HepG2 (cell line): ENCODE results near the gene VCPKMT. TPM values are rescaled to one million over a fixed set of nuclear protein-coding genes. Genes with fewer than 3 reads are reported as not detected.

ENCODE experiments used
- ATAC-seq: fragments of 200-7000 bp; cut with Tn5 transposase; 3 replicates; pipeline ENCODE4 v1.9.1; 2020; ENCODE audit warnings: mild to moderate bottlenecking, moderate library complexity
- BruUV-seq: library from RNA; stranded (reverse); fragments of 400-500 nt; replicated peaks from 2 replicates; lab custom pipeline; 2021; lab: Mats Ljungman, UMichigan
- CTCF ChIA-PET: fragments of 300-600 bp; formaldehyde crosslinking; extraction: SDS; loops from one replicate; lab custom pipeline; 2021; ENCODE audit warnings: low total read pairs, inconsistent platforms, low intra/inter-chr PET ratio; lab: Yijun Ruan, JAX
- POLR2A ChIA-PET: fragments of 350-600 bp; sonication (Branson Sonifier 250); formaldehyde crosslinking; loops from one replicate; lab custom pipeline; 2020; ENCODE audit warnings: antibody characterized with exemption, inconsistent platforms; lab: Yijun Ruan, JAX
- DNase-seq: peaks from one replicate; pipeline ENCODE4 v3.0.0-alpha.2; 2015; ENCODE audit warnings: low spot score
- FAIRE-seq: peaks from 3 replicates; lab custom pipeline; 2011; peaks lifted over from hg19 to GRCh38; lab: Jason Lieb, UNC
- H2AFZ ChIP-seq: one replicate; pipeline ENCODE4 v1.6.1; 2011; ENCODE audit warnings: low read length, inconsistent platforms
- H3K27ac ChIP-seq: fragments of 300-600 bp; 3 replicates; pipeline ENCODE4 v1.8.0; 2011; ENCODE audit warnings: mixed run types, mild to moderate bottlenecking, mixed read lengths, low read length, inconsistent platforms; ENCODE audit not compliant: insufficient read depth; ENCODE audit errors: extremely low read length
- H3K27me3 ChIP-seq, 2 experiments: fragments of 200-600 bp in 1 of 2; 2 replicates in 1 of 2; 3 replicates in 1 of 2; pipeline versions ENCODE4 v1.6.0 to v1.8.0; 2011; ENCODE audit warnings: low read length in 2 of 2, mild to moderate bottlenecking in 2 of 2, moderate library complexity in 2 of 2, inconsistent platforms in 1 of 2; ENCODE audit not compliant: insufficient read depth in 2 of 2, control insufficient read depth in 1 of 2
- H3K36me3 ChIP-seq, 2 experiments: fragments of 200-600 bp in 1 of 2; replicated peaks in 1 of 2; 2 replicates in 1 of 2; 3 replicates in 1 of 2; pipeline versions ENCODE4 v1.5.1 to v1.8.0; 2011; ENCODE audit warnings: low read length in 2 of 2, inconsistent platforms in 1 of 2; ENCODE audit not compliant: insufficient read depth in 2 of 2, control insufficient read depth in 1 of 2
- H3K4me1 ChIP-seq: 2 replicates; pipeline ENCODE4 v1.5.1; 2012; ENCODE audit warnings: low read length, inconsistent platforms; ENCODE audit not compliant: insufficient read depth
- H3K4me2 ChIP-seq: 2 replicates; pipeline ENCODE4 v1.6.0; 2011; ENCODE audit warnings: low read depth, low read length, inconsistent platforms
- H3K4me3 ChIP-seq, 3 experiments: fragments of 200-600 bp in 1 of 3; sonication (generic), shearing (Covaris generic) in 1 of 3; replicated peaks in 1 of 3; 2 replicates each; pipeline ENCODE4 v1.5.1; 2011 to 2016; ENCODE audit warnings: low read length in 3 of 3, inconsistent platforms in 2 of 3, low read depth in 2 of 3, mild to moderate bottlenecking in 2 of 3, control low read depth in 1 of 3, mixed read lengths in 1 of 3; ENCODE audit not compliant: insufficient read depth in 1 of 3
- H3K79me2 ChIP-seq: one replicate; pipeline ENCODE4 v1.6.1; 2011; ENCODE audit warnings: low read length, inconsistent platforms; ENCODE audit not compliant: insufficient read depth
- H3K9ac ChIP-seq: 2 replicates; pipeline ENCODE4 v1.6.0; 2011; ENCODE audit warnings: mild to moderate bottlenecking, low read depth, low read length, inconsistent platforms; ENCODE audit not compliant: insufficient read depth
- H3K9me3 ChIP-seq: 2 replicates; pipeline ENCODE4 v1.5.1; 2012; ENCODE audit warnings: mild to moderate bottlenecking, low read length
- H4K20me1 ChIP-seq: 2 replicates; pipeline ENCODE4 v1.6.0; 2011; ENCODE audit warnings: inconsistent platforms, mild to moderate bottlenecking, low read length, moderate library complexity; ENCODE audit not compliant: insufficient read depth
- MTF2 ChIP-seq: sonication (generic); formaldehyde crosslinking; IDR thresholded peaks from 2 replicates; pipeline ENCODE4 v1.5.0; 2020; ENCODE audit warnings: missing genetic modification reagents, borderline replicate concordance
- NFATC3 ChIP-seq: sonication (generic); formaldehyde crosslinking; IDR thresholded peaks from 2 replicates; pipeline ENCODE4 v1.5.1; 2020; ENCODE audit warnings: mild to moderate bottlenecking, missing genetic modification reagents
- NR2C2 ChIP-seq: sonication (generic); formaldehyde crosslinking; IDR thresholded peaks from 2 replicates; pipeline ENCODE4 v1.4.0; 2020; ENCODE audit warnings: missing genetic modification reagents, mild to moderate bottlenecking, moderate library complexity, borderline replicate concordance
- RBFOX2 ChIP-seq: fragments of 200-400 bp; formaldehyde crosslinking; IDR thresholded peaks from 2 replicates; pipeline ENCODE4 v1.6.1; 2017; ENCODE audit warnings: low read depth, mild to moderate bottlenecking, low read length
- SOX13 ChIP-seq, 3 experiments: fragments of 450-650 bp in 1 of 3; sonication (generic) in 1 of 3; formaldehyde crosslinking in 1 of 3; IDR thresholded peaks in 2 of 3; conservative IDR thresholded peaks in 1 of 3; 2 replicates each; pipeline versions ENCODE4 v1.5.0 to v1.6.1; 2016 to 2020; ENCODE audit warnings: antibody characterized with exemption in 1 of 3, mild to moderate bottlenecking in 1 of 3, missing compliant biosample characterization in 1 of 3, missing genetic modification reagents in 1 of 3, moderate library complexity in 1 of 3
- SP140L ChIP-seq: sonication (generic); formaldehyde crosslinking; IDR thresholded peaks from 2 replicates; pipeline ENCODE4 v1.4.0; 2020; ENCODE audit warnings: missing genetic modification reagents, borderline replicate concordance
- SP4 ChIP-seq: sonication (generic); formaldehyde crosslinking; IDR thresholded peaks from 2 replicates; pipeline ENCODE4 v1.8.1; 2023; ENCODE audit warnings: mild to moderate bottlenecking, missing genetic modification reagents
- TBP ChIP-seq: sonication (generic); formaldehyde crosslinking; IDR thresholded peaks from 2 replicates; pipeline ENCODE4 v1.5.0; 2020; ENCODE audit warnings: missing genetic modification reagents
- TCF12 ChIP-seq, 2 experiments: fragments of 450-650 bp in 1 of 2; sonication (generic) in 1 of 2; formaldehyde crosslinking in 1 of 2; IDR thresholded peaks; 2 replicates each; pipeline versions ENCODE4 v1.6.1 to v1.8.0; 2017 to 2022; ENCODE audit warnings: antibody characterized with exemption in 1 of 2, mild to moderate bottlenecking in 1 of 2, missing genetic modification reagents in 1 of 2, moderate library complexity in 1 of 2
- ZBTB38 ChIP-seq: sonication (generic); formaldehyde crosslinking; IDR thresholded peaks from 2 replicates; pipeline ENCODE4 v1.5.1; 2020; ENCODE audit warnings: mild to moderate bottlenecking, missing genetic modification reagents
- ZC3H13 ChIP-seq: sonication (generic); formaldehyde crosslinking; IDR thresholded peaks from 2 replicates; pipeline ENCODE4 v1.8.1; 2023; ENCODE audit warnings: mild to moderate bottlenecking, missing genetic modification reagents, moderate library complexity
- ZNF12 ChIP-seq: sonication (generic); formaldehyde crosslinking; IDR thresholded peaks from 2 replicates; pipeline ENCODE4 v1.5.0; 2020; ENCODE audit warnings: missing genetic modification reagents
- ZNF350 ChIP-seq: sonication (generic); formaldehyde crosslinking; IDR thresholded peaks from 2 replicates; pipeline ENCODE4 v1.4.0; 2020; ENCODE audit warnings: mild to moderate bottlenecking, low read depth, missing genetic modification reagents, borderline replicate concordance
- ZNF567 ChIP-seq: sonication (generic); formaldehyde crosslinking; IDR thresholded peaks from 2 replicates; pipeline ENCODE4 v1.8.1; 2023; ENCODE audit warnings: mild to moderate bottlenecking, missing genetic modification reagents, borderline replicate concordance
- ZNF589 ChIP-seq: sonication (generic); formaldehyde crosslinking; conservative IDR thresholded peaks from 2 replicates; pipeline ENCODE4 v1.8.0; 2022; ENCODE audit warnings: mild to moderate bottlenecking, moderate library complexity, missing genetic modification reagents
- ZNF598 ChIP-seq: sonication (generic); formaldehyde crosslinking; IDR thresholded peaks from 2 replicates; pipeline ENCODE4 v1.5.1; 2020; ENCODE audit warnings: mild to moderate bottlenecking, missing genetic modification reagents, borderline replicate concordance
- ZNF891 ChIP-seq: sonication (generic); formaldehyde crosslinking; IDR thresholded peaks from 2 replicates; pipeline ENCODE4 v1.5.0; 2020; ENCODE audit warnings: mild to moderate bottlenecking, missing genetic modification reagents
- WGBS: methylation state at CpG from one replicate; pipeline ENCODE4 v1.1.6; 2017; ENCODE audit warnings: low lambda C conversion rate; 5-methylcytosine and 5-hydroxymethylcytosine counted together
- in situ Hi-C: cut with HindIII; loops from 2 replicates; pipeline ENCODE4 v1.10.0; 2017; ENCODE audit warnings: low pct_unique_long_range_greater_than_20kb; ENCODE audit not compliant: extremely low pct_ligation_motif_present
- intact Hi-C: fragments of 100-400 bp; cut with micrococcal nuclease; formaldehyde crosslinking; loops from one replicate; pipeline ENCODE4 v1.10.0; 2022; ENCODE audit not compliant: unreplicated experiment
- polyA plus RNA-seq, 8 experiments: library from polyadenylated mRNA; depleted of rRNA in 3 of 8; stranded (reverse) in 7 of 8; unstranded in 1 of 8; fragments of >200 nt; fragmentation: Illumina TruSeq in 4 of 8; extraction: Trizol in 4 of 8; gene quantifications; 2 replicates each; pipeline versions ENCODE4 v1.2.1 to v1.2.3, GENCODE V29; 2011 to 2016; ENCODE audit warnings: low read depth in 4 of 8, missing spikeins in 1 of 8, mixed read lengths in 1 of 8; ENCODE audit not compliant: insufficient read depth in 1 of 8
- total RNA-seq, 5 experiments: library from RNA; depleted of rRNA; stranded (reverse); fragments of >200 nt; fragmentation: Illumina TruSeq; extraction: Trizol; gene quantifications; 2 replicates each; pipeline ENCODE4 v1.2.3, GENCODE V29; 2016; ENCODE audit warnings: low read depth in 1 of 5
- TF ChIP-seq, protein P1 (sequence below): sonication (generic); formaldehyde crosslinking; IDR thresholded peaks from 2 replicates; pipeline ENCODE4 v1.4.0; 2020; ENCODE audit warnings: mild to moderate bottlenecking, missing genetic modification reagents
- TF ChIP-seq, protein P2 (sequence below): sonication (generic); IDR thresholded peaks from 2 replicates; pipeline ENCODE4 v1.6.1; 2016; ENCODE audit warnings: low read depth, borderline replicate concordance
- TF ChIP-seq, protein P3 (sequence below): sonication (generic); formaldehyde crosslinking; IDR thresholded peaks from 2 replicates; pipeline ENCODE4 v1.5.1; 2020; ENCODE audit warnings: missing genetic modification reagents, mild to moderate bottlenecking, borderline replicate concordance

VCPKMT gene
- total and polyA plus RNA-seq, 2 of the 13 experiments (the other 11 are each of a cell fraction or from before 2014, with no cell fraction given): 3.9 to 5.4 TPM

DNA sequence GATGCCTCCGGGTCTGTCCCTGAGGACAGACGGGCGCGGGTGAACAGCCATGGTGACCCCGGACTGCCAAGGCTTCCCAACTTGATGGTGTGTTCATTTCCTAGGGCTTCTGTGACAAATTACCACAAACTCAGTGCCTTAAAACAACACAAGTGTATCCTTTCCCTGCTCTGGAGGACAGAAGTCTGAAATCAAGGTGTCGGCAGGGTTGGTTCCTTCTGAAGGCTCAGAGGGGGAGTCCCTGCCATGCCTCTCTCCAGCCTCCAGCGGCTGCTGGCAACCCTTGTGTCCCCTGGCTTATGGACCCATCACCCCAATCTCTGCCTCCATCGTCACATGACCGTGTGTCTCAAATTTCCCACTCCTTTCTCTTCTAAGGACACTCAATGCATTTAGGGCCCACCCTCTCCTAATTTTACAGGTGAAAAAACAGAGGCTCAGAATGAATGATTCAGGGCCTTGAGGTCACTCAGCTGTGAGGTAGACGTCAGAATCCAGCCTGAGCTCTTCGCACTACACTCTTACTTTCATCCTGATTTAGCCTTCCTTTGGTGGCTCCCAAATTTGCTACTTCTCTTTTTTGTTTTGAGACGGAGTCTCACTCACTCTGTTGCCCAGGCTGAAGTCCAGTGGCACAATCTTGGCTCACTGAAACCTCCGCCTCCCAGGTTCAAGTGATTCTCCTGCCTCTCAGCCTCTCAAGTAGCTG is 45.4 kb downstream of the VCPKMT start:
- Histone ChIP-seq H3K27ac (no peak overlapping the region), H3K27me3 (no peaks in the 10 kb centered on the region), H3K9ac (no peak overlapping the region), H3K4me2 (no peak overlapping the region), H3K9me3 (no peaks in the 10 kb centered on the region), H2AFZ (no peak overlapping the region), H3K4me3 (no peak overlapping the region), H3K4me1 (peaks cover 21% of the 10 kb centered on the region), H3K79me2 (no peaks in the 10 kb centered on the region), H4K20me1 (no peaks in the 10 kb centered on the region), H3K36me3 (no peaks in the 10 kb centered on the region)
- 68% methylated on average over 12 of the region's 13 CpGs for WGBS
- BruUV-seq: no TSS peak
- CTCF ChIA-PET: no interaction called here
- intact Hi-C loops: no loop called here
- ATAC-seq: no peak
- TF ChIP-seq ZNF12 (CRISPR knock-in tag) (no peak), ZNF350 (no peak), NFATC3 (CRISPR knock-in tag) (no peak), ZNF567 (CRISPR knock-in tag) (no peak), MTF2 (CRISPR knock-in tag) (no peak), SP140L (CRISPR knock-in tag) (no peak), TCF12 (IDR thresholded peaks at IDR 0.05) (no peak), TCF12 (CRISPR knock-in tag; IDR thresholded peaks at IDR 0.05) (no peak), RBFOX2 (no peak), ZNF589 (CRISPR knock-in tag) (no peak), ZC3H13 (CRISPR knock-in tag) (no peak), NR2C2 (CRISPR knock-in tag) (no peak), SOX13 (IDR thresholded peaks at IDR 0.05) (no peak), SOX13 (CRISPR knock-in tag; conservative IDR thresholded peaks at IDR 0.05 in 1 of 2, IDR thresholded peaks at IDR 0.05 in 1 of 2) (no peak), ZNF891 (no peak), TBP (CRISPR knock-in tag) (no peak), ZBTB38 (CRISPR knock-in tag) (no peak), SP4 (no peak), ZNF598 (no peak)
- TF ChIP-seq, protein P1, sequence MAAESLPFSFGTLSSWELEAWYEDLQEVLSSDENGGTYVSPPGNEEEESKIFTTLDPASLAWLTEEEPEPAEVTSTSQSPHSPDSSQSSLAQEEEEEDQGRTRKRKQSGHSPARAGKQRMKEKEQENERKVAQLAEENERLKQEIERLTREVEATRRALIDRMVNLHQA (CRISPR knock-in tag): no peak
- TF ChIP-seq, protein P2, sequence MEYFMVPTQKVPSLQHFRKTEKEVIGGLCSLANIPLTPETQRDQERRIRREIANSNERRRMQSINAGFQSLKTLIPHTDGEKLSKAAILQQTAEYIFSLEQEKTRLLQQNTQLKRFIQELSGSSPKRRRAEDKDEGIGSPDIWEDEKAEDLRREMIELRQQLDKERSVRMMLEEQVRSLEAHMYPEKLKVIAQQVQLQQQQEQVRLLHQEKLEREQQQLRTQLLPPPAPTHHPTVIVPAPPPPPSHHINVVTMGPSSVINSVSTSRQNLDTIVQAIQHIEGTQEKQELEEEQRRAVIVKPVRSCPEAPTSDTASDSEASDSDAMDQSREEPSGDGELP: no peak
- TF ChIP-seq, protein P3, sequence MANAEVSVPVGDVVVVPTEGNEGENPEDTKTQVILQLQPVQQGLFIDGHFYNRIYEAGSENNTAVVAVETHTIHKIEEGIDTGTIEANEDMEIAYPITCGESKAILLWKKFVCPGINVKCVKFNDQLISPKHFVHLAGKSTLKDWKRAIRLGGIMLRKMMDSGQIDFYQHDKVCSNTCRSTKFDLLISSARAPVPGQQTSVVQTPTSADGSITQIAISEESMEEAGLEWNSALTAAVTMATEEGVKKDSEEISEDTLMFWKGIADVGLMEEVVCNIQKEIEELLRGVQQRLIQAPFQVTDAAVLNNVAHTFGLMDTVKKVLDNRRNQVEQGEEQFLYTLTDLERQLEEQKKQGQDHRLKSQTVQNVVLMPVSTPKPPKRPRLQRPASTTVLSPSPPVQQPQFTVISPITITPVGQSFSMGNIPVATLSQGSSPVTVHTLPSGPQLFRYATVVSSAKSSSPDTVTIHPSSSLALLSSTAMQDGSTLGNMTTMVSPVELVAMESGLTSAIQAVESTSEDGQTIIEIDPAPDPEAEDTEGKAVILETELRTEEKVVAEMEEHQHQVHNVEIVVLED (CRISPR knock-in tag): no peak
- DNase-seq: no peak
- POLR2A ChIA-PET: no interaction called here
- FAIRE-seq: no peak
- in situ Hi-C loops: no loop called here
